CD14-positive monocyte (primary cell): ENCODE results near the gene FAM76A. TPM values are rescaled to one million over a fixed set of nuclear protein-coding genes. Genes with fewer than 3 reads are reported as not detected.

Experiments used
- DNase-seq, 3 donors: peaks; one replicate each; pipeline ENCODE4 v3.0.0-alpha.2; 2011 to 2022
- H2AFZ ChIP-seq: 2 replicates; pipeline ENCODE4 v1.6.0; 2012; ENCODE audit warnings: mild to moderate bottlenecking, low read depth, low read length, inconsistent platforms; ENCODE audit not compliant: insufficient read depth, poor library complexity, severe bottlenecking
- H3K27ac ChIP-seq, 2 donors: 1 replicate in 1 of 2; 2 replicates in 1 of 2; pipeline ENCODE4 v1.5.1; 2012 to 2013; ENCODE audit warnings: low read length in 2 of 2, control low read depth in 1 of 2, inconsistent platforms in 1 of 2, low read depth in 1 of 2, mild to moderate bottlenecking in 1 of 2
- H3K27me3 ChIP-seq, 2 donors: one replicate each; pipeline versions ENCODE4 v1.6.0 to v1.6.1; 2011 to 2013; ENCODE audit warnings: low read length in 2 of 2; ENCODE audit not compliant: control insufficient read depth in 2 of 2, insufficient read depth in 2 of 2
- H3K36me3 ChIP-seq, 2 donors: replicated peaks in 1 of 2; 1 replicate in 1 of 2; 2 replicates in 1 of 2; pipeline versions ENCODE4 v1.5.1 to v1.6.1; 2012 to 2013; ENCODE audit warnings: low read length in 2 of 2, control low read depth in 1 of 2, inconsistent platforms in 1 of 2, mild to moderate bottlenecking in 1 of 2; ENCODE audit not compliant: insufficient read depth in 2 of 2, control insufficient read depth in 1 of 2
- H3K4me1 ChIP-seq, 2 donors: 1 replicate in 1 of 2; 2 replicates in 1 of 2; pipeline versions ENCODE4 v1.5.1 to v1.6.1; 2012 to 2013; ENCODE audit warnings: low read length in 2 of 2, control low read depth in 1 of 2, inconsistent platforms in 1 of 2, mild to moderate bottlenecking in 1 of 2, moderate library complexity in 1 of 2; ENCODE audit not compliant: insufficient read depth in 2 of 2, control insufficient read depth in 1 of 2
- H3K4me2 ChIP-seq: replicated peaks from 2 replicates; pipeline ENCODE3; 2012; ENCODE audit warnings: low read length, moderate library complexity, mild to moderate bottlenecking; ENCODE audit not compliant: poor library complexity, severe bottlenecking; ENCODE audit errors: extremely low read depth
- H3K4me3 ChIP-seq, 3 experiments: fragments of 200-600 bp in 1 of 3; sonication (generic) in 1 of 3; replicated peaks in 1 of 3; 1 replicate in 2 of 3; 2 replicates in 1 of 3; pipeline ENCODE4 v1.5.1; 2011 to 2013; ENCODE audit warnings: low read length in 3 of 3, mild to moderate bottlenecking in 3 of 3, control low read depth in 2 of 3, low read depth in 2 of 3, inconsistent platforms in 1 of 3, moderate library complexity in 1 of 3
- H3K79me2 ChIP-seq: 2 replicates; pipeline ENCODE4 v1.6.0; 2012; ENCODE audit warnings: mild to moderate bottlenecking, control low read depth, inconsistent platforms, low read length, moderate library complexity; ENCODE audit not compliant: insufficient read depth
- H3K9ac ChIP-seq: 2 replicates; pipeline ENCODE4 v1.6.0; 2017; ENCODE audit warnings: low read length, mild to moderate bottlenecking; ENCODE audit not compliant: insufficient read depth, poor library complexity, severe bottlenecking
- H3K9me3 ChIP-seq, 2 donors: replicated peaks in 1 of 2; 1 replicate in 1 of 2; 2 replicates in 1 of 2; pipeline versions ENCODE4 v1.5.1 to v1.6.1; 2012 to 2013; ENCODE audit warnings: low read length in 2 of 2, control low read depth in 1 of 2; ENCODE audit not compliant: control insufficient read depth in 1 of 2, insufficient read depth in 1 of 2
- H4K20me1 ChIP-seq: 2 replicates; pipeline ENCODE4 v1.6.0; 2012; ENCODE audit warnings: mild to moderate bottlenecking, low read length, control low read depth, moderate library complexity; ENCODE audit not compliant: insufficient read depth
- H3K27ac Mint-ChIP-seq, 7 donors: one replicate each; pipeline ENCODE4 v1.8.0; 2020; ENCODE audit warnings: mild to moderate bottlenecking in 7 of 7, mixed read lengths in 7 of 7, moderate library complexity in 6 of 7, inconsistent platforms in 2 of 7
- H3K27me3 Mint-ChIP-seq, 3 donors: one replicate each; pipeline ENCODE4 v1.8.0; 2021 to 2022; ENCODE audit warnings: low read depth in 3 of 3, mild to moderate bottlenecking in 3 of 3, mixed read lengths in 3 of 3, moderate library complexity in 3 of 3, inconsistent platforms in 1 of 3
- H3K36me3 Mint-ChIP-seq, 2 donors: one replicate each; pipeline ENCODE4 v1.8.0; 2020; ENCODE audit warnings: mixed read lengths in 2 of 2, inconsistent platforms in 1 of 2, mild to moderate bottlenecking in 1 of 2
- H3K4me1 Mint-ChIP-seq: one replicate; pipeline ENCODE4 v1.8.0; 2020; ENCODE audit warnings: mild to moderate bottlenecking, mixed read lengths
- H3K4me3 Mint-ChIP-seq, 2 donors: one replicate each; pipeline ENCODE4 v1.8.0; 2020; ENCODE audit warnings: mild to moderate bottlenecking in 2 of 2, mixed read lengths in 2 of 2, moderate library complexity in 1 of 2
- H3K9me3 Mint-ChIP-seq, 7 donors: one replicate each; pipeline ENCODE4 v1.8.0; 2020 to 2022; ENCODE audit warnings: mixed read lengths in 7 of 7, mild to moderate bottlenecking in 6 of 7, moderate library complexity in 6 of 7, inconsistent platforms in 2 of 7
- CTCF ChIP-seq: fragments of 200-600 bp; IDR thresholded peaks from one replicate; pipeline ENCODE4 v1.8.0; 2022; ENCODE audit warnings: antibody characterized with exemption, mild to moderate bottlenecking
- WGBS: methylation state at CpG from one replicate; pipeline ENCODE4 v1.1.5; 2013; ENCODE audit warnings: missing lambda C conversion rate; ENCODE audit not compliant: insufficient coverage; 5-methylcytosine and 5-hydroxymethylcytosine counted together
- intact Hi-C, 2 donors: fragments of 100-400 bp; cut with micrococcal nuclease; formaldehyde crosslinking; loops; one replicate each; pipeline versions ENCODE4 v1.15.0 to v1.15.1; 2023
- polyA plus RNA-seq, 3 donors: library from polyadenylated mRNA; depleted of rRNA in 1 of 3; unstranded in 2 of 3; stranded (reverse) in 1 of 3; fragments of 300-500 nt in 2 of 3; fragments of >200 nt in 1 of 3; fragmentation: Illumina TruSeq in 2 of 3; gene quantifications; 1 replicate in 2 of 3; 2 replicates in 1 of 3; pipeline ENCODE4 v1.2.3, GENCODE V29; 2012 to 2021

Gene FAM76A
- polyA plus RNA-seq, 3 donors = 9.1 to 10.9 (median 10.3) TPM

- Histone ChIP-seq H3K4me3 (no peak overlapping the region), H4K20me1 (no peaks in the 10 kb centered on the region), H3K4me1 (no peaks in the 10 kb centered on the region), H3K9ac (no peak overlapping the region), H2AFZ (no peak overlapping the region), H3K36me3 (peaks cover 51 to 86% of the 10 kb centered on the region in 2 donors), H3K27ac (no peak overlapping the region), H3K9me3 (no peaks in the 10 kb centered on the region), H3K79me2 (no peaks in the 10 kb centered on the region), H3K27me3 (no peaks in the 10 kb centered on the region), H3K4me2 (no peak overlapping the region)
- no peak for DNase-seq
- Mint-ChIP-seq H3K4me3 (no peak overlapping the region), H3K9me3 (no peaks in the 10 kb centered on the region), H3K4me1 (peaks cover 4% of the 10 kb centered on the region), H3K27me3 (no peaks in the 10 kb centered on the region), H3K27ac (no peak overlapping the region), H3K36me3 (peaks cover 61 to 83% of the 10 kb centered on the region in 2 donors)
- WGBS = 94% methylated on average over 3 of the region's 3 CpGs
- intact Hi-C loops = no loop called here
- TF ChIP-seq CTCF = no peak
These were observed 26.6 kb downstream of the FAM76A start for GRCh38 chr1:27752360-27752759.

GRCh38 chr1:27755286-27755685 is 29.5 kb downstream of the FAM76A start:
- Mint-ChIP-seq H3K9me3 (no peaks in the 10 kb centered on the region), H3K4me1 (no peaks in the 10 kb centered on the region), H3K27me3 (no peaks in the 10 kb centered on the region), H3K27ac (peak overlapping the region in 1 of 7 donors; percentile 35), H3K36me3 (peaks cover 63 to 81% of the 10 kb centered on the region in 2 donors), H3K4me3 (no peak overlapping the region)
- Histone ChIP-seq H3K4me3 (no peak overlapping the region), H3K4me1 (no peaks in the 10 kb centered on the region), H3K4me2 (no peak overlapping the region), H3K36me3 (peaks cover 55 to 88% of the 10 kb centered on the region in 2 donors), H4K20me1 (no peaks in the 10 kb centered on the region), H3K27ac (no peak overlapping the region), H3K27me3 (no peaks in the 10 kb centered on the region), H2AFZ (no peak overlapping the region), H3K9me3 (no peaks in the 10 kb centered on the region), H3K79me2 (no peaks in the 10 kb centered on the region), H3K9ac (no peak overlapping the region)
- no peak for TF ChIP-seq CTCF
- 100% methylated on average over 1 of the region's 1 CpG for WGBS
- DNase-seq = no peak
- intact Hi-C loops = no loop called here
